Fibroblast of villous mesenchyme (primary cell): ENCODE data around the gene RIGI. TPM values are rescaled to one million over a fixed set of nuclear protein-coding genes. Genes with fewer than 3 reads are reported as not detected.

Experiments
- DNase-seq: peaks from one replicate; pipeline ENCODE4 v3.0.0-alpha.2; 2010; ENCODE audit warnings: low read depth
- H3K4me3 ChIP-seq: 2 replicates; pipeline ENCODE4 v1.5.1; 2011; ENCODE audit warnings: low read depth, mild to moderate bottlenecking, low read length
- total RNA-seq: library from RNA; depleted of rRNA; stranded (reverse); fragments of >200 nt; gene quantifications from 2 replicates; pipeline ENCODE4 v1.2.3, GENCODE V29; 2012
- TF ChIP-seq, protein P1 (sequence below): IDR thresholded peaks from 2 replicates; pipeline ENCODE4 v1.5.1; 2012; ENCODE audit warnings: low read depth, mild to moderate bottlenecking, low read length; ENCODE audit not compliant: insufficient read depth

RIGI gene
- total RNA-seq, 1 donor: 22.0 TPM

DNA sequence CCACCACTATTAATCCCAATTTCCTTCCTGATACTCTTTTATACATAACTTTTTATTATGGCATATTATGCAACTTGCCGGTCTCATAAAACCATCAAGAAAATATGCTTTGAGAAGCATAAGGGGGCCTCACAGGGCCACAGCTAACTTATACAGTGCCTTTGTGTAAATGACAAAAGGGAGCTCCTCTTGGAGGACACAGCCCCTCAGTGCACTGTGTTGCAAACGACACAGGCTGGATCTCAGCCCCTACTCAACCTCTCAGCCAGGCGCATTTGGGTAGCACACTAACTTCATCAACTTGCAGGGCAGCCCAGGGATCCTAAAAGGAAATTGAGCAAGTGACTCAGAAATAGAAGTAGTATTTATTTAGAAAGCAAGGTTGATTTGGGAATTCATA, 35.4 kb downstream of the RIGI start:
- H3K4me3 ChIP-seq: no peak overlapping the region
- TF ChIP-seq, protein P1, sequence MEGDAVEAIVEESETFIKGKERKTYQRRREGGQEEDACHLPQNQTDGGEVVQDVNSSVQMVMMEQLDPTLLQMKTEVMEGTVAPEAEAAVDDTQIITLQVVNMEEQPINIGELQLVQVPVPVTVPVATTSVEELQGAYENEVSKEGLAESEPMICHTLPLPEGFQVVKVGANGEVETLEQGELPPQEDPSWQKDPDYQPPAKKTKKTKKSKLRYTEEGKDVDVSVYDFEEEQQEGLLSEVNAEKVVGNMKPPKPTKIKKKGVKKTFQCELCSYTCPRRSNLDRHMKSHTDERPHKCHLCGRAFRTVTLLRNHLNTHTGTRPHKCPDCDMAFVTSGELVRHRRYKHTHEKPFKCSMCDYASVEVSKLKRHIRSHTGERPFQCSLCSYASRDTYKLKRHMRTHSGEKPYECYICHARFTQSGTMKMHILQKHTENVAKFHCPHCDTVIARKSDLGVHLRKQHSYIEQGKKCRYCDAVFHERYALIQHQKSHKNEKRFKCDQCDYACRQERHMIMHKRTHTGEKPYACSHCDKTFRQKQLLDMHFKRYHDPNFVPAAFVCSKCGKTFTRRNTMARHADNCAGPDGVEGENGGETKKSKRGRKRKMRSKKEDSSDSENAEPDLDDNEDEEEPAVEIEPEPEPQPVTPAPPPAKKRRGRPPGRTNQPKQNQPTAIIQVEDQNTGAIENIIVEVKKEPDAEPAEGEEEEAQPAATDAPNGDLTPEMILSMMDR: no peak
- no peak for DNase-seq

DNA sequence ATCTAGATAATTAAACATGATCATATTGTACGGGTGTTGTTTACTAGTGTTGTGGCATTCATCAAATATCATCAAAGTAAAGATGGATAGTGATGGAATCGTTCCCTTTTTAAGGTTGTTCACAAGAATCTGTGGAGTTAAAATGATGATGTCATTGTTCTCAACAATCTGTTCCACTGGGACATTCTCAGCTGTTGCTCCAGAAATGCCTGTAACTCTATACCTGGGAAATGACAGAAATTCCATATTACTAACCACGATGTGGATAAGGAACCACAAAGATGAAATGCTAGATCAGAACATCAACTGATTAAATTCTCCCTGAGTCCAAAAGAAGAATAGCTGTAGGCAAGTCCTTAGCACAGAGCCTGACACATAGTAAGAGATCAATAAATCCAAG, 38.0 kb downstream of the RIGI start:
- TF ChIP-seq, protein P1: no peak
- no peak overlapping the region for H3K4me3 ChIP-seq
- peak; percentile 16 for DNase-seq

DNA sequence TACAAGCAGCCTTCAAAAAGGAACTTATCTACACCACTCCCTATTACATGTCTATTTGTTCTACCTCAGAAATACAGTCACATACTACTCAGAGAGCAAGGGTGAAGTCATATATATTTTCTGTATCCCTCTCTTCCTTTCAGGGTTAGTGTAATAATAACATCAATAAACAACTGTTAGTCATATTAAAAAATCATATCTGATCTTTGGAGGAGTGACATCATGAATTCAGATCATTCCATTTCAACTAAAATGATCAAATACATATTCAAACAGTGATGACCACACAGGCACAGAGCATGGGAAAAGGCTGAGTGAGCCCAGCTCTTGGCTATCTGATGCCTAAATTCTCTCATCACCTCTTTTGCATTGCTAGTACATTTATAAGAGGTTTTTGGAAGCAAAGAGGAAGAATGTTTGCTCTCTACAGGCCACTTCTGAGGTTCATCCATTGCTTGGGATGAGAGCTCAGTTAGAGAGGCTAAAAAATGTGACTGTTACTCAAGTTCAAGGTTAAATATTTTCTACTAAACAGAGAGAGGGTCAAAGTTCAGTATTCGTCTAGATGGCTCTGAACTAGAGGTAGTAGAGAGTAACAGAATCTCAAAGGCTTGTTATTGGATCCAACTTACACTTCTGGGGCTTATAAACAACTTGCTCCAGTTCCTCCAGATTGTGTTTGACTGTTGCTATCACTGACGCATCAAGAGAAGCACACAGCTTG, 39.0 kb downstream of the RIGI start:
- H3K4me3 ChIP-seq: no peak overlapping the region
- no peak for DNase-seq
- TF ChIP-seq, protein P1: no peak

DNA sequence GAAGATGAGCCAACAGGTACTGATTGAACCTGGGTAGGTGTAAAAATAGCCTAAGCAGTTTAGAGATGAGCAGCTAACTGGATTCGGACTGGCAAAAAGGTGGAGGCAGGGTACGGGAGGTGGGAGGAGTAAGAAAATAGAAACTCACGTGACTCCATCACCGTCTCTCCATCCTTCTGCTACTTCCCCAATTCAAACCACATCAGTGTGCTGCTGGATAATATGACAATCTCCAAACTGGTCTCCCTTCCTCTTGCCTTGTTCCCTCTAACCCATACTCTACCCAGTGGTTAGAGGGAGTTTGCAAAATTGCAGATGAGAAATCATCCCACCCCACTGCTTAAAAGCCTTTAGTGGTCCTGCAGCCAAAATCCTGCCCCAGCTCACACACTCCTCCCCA, 42.7 kb downstream of the RIGI start:
- no peak overlapping the region for H3K4me3 ChIP-seq
- TF ChIP-seq, protein P1: no peak
- no peak for DNase-seq

Other genes starting within 250 kb of the RIGI start
- gene ACO1, start 141.6 kb downstream of the RIGI start, total RNA-seq: 105 and 155 TPM in 2 replicates
- gene SMIM27, start 26.1 kb upstream of the RIGI start, total RNA-seq: 1.7 and 2.6 TPM in 2 replicates
- 25.1 and 44.5 TPM in 2 replicates for gene TOPORS, start 26.4 kb upstream of the RIGI start, total RNA-seq
- 35.8 and 43.6 TPM in 2 replicates for gene NDUFB6, start 47.0 kb upstream of the RIGI start, total RNA-seq
- under 0.01 TPM in 1 of 2 replicates, not detected in the other for gene TAF1L, start 109.5 kb upstream of the RIGI start, total RNA-seq